Erythroblast (primary cell): ENCODE measurements around the gene TUFT1.

Experiments used
- GATA1 ChIP-seq: IDR thresholded peaks from 2 replicates; pipeline ENCODE4 v1.6.1; 2011; ENCODE audit warnings: low read depth, mild to moderate bottlenecking, control low read depth, low read length, moderate library complexity
- POLR2A ChIP-seq: IDR thresholded peaks from 2 replicates; pipeline ENCODE4 v1.6.1; 2011; ENCODE audit warnings: mild to moderate bottlenecking, low read length

GRCh38 chr1:151626740-151627334 is 86.7 kb downstream of the TUFT1 start:
- TF ChIP-seq POLR2A (no peak), GATA1 (no peak)
